Right renal pelvis (tissue), 4 donors: ENCODE results near the gene RHD. TPM values are rescaled to one million over a fixed set of nuclear protein-coding genes. Genes with fewer than 3 reads are reported as not detected.
"Not testable (repeated sequence)": the region's sequence is repeated elsewhere in the genome, so short reads cannot be mapped to it uniquely, and the experiment has no call there.

ENCODE experiments used
- DNase-seq, 4 donors: peaks; one replicate each; pipeline ENCODE4 v3.0.0-alpha.2; 2013; ENCODE audit warnings: low read depth in 4 of 4, low spot score in 3 of 4, missing footprints in 1 of 4
- polyA plus RNA-seq, 4 donors: library from polyadenylated mRNA; unstranded; fragments of 120-200 nt; gene quantifications; one replicate each; pipeline ENCODE4 v1.2.1, GENCODE V29; 2013; ENCODE audit not compliant: insufficient read length in 4 of 4

Gene RHD
- polyA plus RNA-seq, 4 donors, result 0.51 to 1.3 (median 0.83) TPM

DNA sequence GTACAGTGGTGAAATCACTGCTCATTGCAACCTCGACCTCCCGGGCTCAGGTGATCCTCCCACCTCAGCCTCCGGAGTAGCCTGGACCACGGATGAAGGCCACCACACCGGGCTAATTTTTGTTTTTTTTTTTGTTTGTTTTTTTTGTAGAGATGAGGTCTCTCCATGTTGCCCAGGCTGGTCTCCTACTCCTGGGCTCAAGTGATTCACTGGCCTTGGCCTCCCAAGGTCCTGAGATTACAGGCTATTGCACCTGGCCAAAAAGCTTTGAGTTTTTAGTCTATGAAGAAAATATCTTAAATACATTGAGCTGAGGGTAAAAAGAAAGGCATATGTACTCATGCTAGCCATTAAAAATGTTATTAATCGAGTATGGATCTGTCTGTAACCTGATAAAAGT is 69.4 kb downstream of the RHD start:
- DNase-seq, result no peak

DNA sequence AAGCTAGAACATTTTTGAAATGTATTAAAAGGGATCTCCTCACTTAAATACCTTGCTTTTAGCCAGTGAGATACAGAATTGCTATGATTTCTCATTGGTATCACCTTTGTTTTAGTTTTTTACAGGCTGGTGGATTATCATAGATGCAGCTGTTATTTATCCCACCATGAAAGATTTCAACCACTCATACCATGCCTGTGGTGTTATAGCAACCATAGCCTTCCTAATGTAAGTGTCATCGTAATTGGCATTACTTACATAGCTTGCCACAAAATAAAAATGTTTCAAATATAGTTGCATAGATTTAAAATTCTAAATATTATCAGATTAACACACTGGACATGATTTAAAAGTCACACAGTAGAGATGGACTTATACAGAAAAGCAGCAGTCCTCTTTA is 70.5 kb downstream of the RHD start:
- DNase-seq, result no peak

DNA sequence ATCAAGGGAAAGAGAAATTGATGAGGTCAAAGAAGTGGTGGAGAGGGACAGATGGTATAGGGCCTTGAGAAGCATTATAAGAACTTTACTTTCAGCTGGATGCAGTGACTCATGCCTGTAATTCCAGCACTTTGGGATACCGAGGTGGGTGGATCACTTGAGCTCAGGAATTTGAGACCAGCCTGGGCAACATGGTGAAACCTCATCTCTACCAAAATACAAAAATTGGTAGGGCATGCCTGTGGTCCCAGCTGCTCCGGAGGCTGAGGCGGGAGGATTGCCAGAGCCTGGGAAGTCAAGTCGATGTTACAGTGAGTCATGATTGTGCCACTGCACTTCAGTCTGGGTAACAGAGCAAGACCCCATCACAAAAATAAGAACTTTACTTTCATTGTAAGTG is 71.6 kb downstream of the RHD start:
- DNase-seq, result no peak

DNA sequence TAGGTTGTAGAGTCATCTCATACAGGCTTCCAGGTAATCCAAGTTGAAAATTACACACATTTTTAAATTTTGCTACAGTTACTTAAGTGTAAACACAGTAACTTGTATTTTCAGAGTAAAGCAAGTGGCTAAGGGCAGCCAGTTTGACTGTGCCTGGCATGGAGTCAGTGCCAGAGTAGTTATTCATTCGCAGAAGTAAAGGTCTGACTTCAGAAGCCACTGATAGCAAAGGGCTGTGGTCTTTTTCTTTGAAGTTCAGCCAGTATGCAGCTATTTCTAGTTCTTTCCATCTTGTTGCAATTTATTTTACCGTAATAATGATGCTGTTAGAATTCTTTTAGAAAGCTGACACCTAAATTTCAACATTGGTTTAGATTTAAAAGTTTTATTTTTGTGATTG is 75.2 kb downstream of the RHD start:
- no peak for DNase-seq

DNA sequence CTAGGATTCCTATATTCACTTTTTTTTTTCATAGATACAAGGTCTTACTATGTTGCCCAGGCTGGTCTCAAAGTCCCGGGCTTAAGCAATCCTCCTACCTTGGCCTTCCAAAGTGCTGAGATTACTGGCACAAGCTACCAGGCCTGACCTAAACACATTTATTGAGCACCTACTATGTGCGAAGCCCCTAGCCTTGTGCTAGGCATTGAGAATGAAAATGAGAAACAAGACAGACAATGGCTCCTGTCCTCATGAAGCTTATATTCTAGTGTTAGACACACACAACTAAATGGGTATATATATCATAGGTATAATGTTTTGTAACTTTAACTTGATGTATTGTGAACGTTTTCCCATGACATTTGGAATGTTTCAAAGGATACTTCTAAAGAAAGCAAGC is 77.3 kb downstream of the RHD start:
- no peak for DNase-seq

DNA sequence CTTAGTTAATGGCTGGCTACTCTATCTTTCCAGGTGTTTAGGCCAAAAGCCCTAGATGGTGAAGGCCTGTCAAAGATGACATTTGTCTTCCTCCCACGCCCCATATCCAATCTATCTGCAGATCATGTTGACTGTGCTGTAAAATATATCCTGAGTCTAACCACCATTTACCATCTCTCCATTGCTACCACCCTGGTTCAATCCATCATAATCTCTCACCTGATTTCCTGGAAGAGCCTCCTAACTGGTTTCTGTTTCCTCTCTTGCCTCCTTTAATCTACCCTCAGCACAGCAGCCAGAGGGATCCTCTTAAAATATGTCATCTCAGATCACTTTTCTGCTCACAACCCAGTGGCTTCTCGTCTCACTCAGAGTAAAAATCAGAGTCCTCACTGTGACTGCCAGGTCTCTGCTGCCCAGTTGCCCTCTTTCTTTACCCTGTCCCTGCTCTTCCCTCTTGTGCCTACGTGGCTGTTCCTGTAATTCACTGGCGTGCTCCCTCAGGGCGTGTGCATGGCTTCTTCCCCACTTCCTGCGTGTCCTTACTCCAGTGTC is 83.6 kb downstream of the RHD start:
- no peak for DNase-seq

GRCh38 chr1:25356441-25356840 is 84.1 kb downstream of the RHD start:
- no peak for DNase-seq

- DNase-seq, result no peak
Measured at GRCh38 chr1:25356848-25357247, 84.5 kb downstream of the RHD start.

GRCh38 chr1:25360596-25361581 is 88.6 kb downstream of the RHD start:
- DNase-seq, result no peak

GRCh38 chr1:25361901-25362300 is 89.6 kb downstream of the RHD start:
- no peak for DNase-seq

GRCh38 chr1:25362634-25363559 is 90.6 kb downstream of the RHD start:
- DNase-seq, result not testable (repeated sequence)

- DNase-seq, result no peak
Measured at GRCh38 chr1:25369241-25369640, 96.9 kb downstream of the RHD start.

GRCh38 chr1:25369691-25370271 is 97.5 kb downstream of the RHD start:
- not testable (repeated sequence) for DNase-seq

DNA sequence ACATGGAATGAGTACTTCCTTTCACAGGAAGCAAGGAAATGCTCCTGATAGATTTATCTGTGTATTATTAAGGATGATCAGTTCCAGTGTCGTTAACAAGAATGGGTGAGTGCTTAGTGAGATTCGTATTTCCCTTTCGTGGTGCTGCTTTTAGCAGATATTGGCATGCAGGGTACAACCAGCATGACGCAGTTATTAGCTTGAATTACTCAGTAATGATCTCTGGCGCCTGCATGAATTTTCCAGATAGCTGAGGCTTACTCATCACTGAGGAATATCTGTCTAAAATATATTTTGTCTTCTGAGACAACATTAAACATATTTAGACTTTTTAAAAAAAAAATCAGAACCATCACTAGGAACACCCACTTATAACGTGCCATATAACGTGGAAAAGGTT is 99.4 kb downstream of the RHD start:
- DNase-seq, result not testable (repeated sequence)

- DNase-seq, result not testable (repeated sequence)
Measured at GRCh38 chr1:25378367-25378766, 106.1 kb downstream of the RHD start.

Other genes starting within 250 kb of the RHD start
- gene SYF2, start 40.0 kb upstream of the RHD start, polyA plus RNA-seq, result 100 to 1,000 TPM; 109 to 123 (median 115) TPM
- 100 to 1,000 TPM; 106 to 213 (median 137) TPM for gene RSRP1, start 25.1 kb upstream of the RHD start, polyA plus RNA-seq
- gene TMEM50A, start 65.8 kb downstream of the RHD start, polyA plus RNA-seq, result 100 to 1,000 TPM; 126 to 139 (median 137) TPM
- gene RHCE, start 148.3 kb downstream of the RHD start, polyA plus RNA-seq, result 1 to 10 TPM in 3 of 4 donors, under 1 TPM in 1; 0.90 to 1.3 (median 1.2) TPM
- 10 to 100 TPM; 23.2 to 33.3 (median 30.4) TPM for gene MACO1, start 158.4 kb downstream of the RHD start, polyA plus RNA-seq